H9 (cell line): ENCODE data around the gene TMEM132C. TPM values are rescaled to one million over a fixed set of nuclear protein-coding genes. Genes with fewer than 3 reads are reported as not detected.

Experiments used
- DNase-seq: peaks from one replicate; pipeline ENCODE4 v3.0.0-alpha.2; 2017
- H2AFZ ChIP-seq: one replicate; pipeline ENCODE4 v1.6.1; 2013; ENCODE audit warnings: mild to moderate bottlenecking, low read length, control low read depth, moderate library complexity
- H2AK5ac ChIP-seq: 2 replicates; pipeline ENCODE4 v1.6.1; 2013; ENCODE audit warnings: low read length, control low read depth, mixed read lengths; ENCODE audit not compliant: insufficient read length
- H2BK120ac ChIP-seq: one replicate; pipeline ENCODE4 v1.6.1; 2013; ENCODE audit warnings: low read depth, mild to moderate bottlenecking, low read length, control low read depth, inconsistent platforms; ENCODE audit not compliant: poor library complexity, severe bottlenecking
- H2BK12ac ChIP-seq: 2 replicates; pipeline ENCODE4 v1.6.1; 2013; ENCODE audit warnings: low read length, control low read depth, mixed read lengths, low read depth; ENCODE audit not compliant: insufficient read length
- H2BK15ac ChIP-seq: 2 replicates; pipeline ENCODE4 v1.6.1; 2013; ENCODE audit warnings: low read depth, low read length, control low read depth
- H2BK20ac ChIP-seq: one replicate; pipeline ENCODE4 v1.6.1; 2013; ENCODE audit warnings: low read depth, mild to moderate bottlenecking, low read length, control low read depth, inconsistent platforms; ENCODE audit not compliant: poor library complexity, severe bottlenecking
- H2BK5ac ChIP-seq: 2 replicates; pipeline ENCODE4 v1.6.1; 2013; ENCODE audit warnings: low read length, control low read depth, mixed read lengths; ENCODE audit not compliant: insufficient read length
- H3K14ac ChIP-seq: 2 replicates; pipeline ENCODE4 v1.6.1; 2013; ENCODE audit warnings: low read length, control low read depth; ENCODE audit not compliant: insufficient read depth
- H3K18ac ChIP-seq: 2 replicates; pipeline ENCODE4 v1.6.1; 2013; ENCODE audit warnings: low read depth, mild to moderate bottlenecking, mixed read lengths, low read length, control low read depth; ENCODE audit not compliant: insufficient read length
- H3K23ac ChIP-seq: 2 replicates; pipeline ENCODE4 v1.6.1; 2013; ENCODE audit warnings: low read length, control low read depth, mixed read lengths, low read depth; ENCODE audit not compliant: insufficient read length
- H3K23me2 ChIP-seq: 2 replicates; pipeline ENCODE4 v1.6.1; 2013; ENCODE audit warnings: low read depth, mild to moderate bottlenecking, mixed read lengths, low read length, control low read depth; ENCODE audit not compliant: insufficient read length, poor library complexity, severe bottlenecking
- H3K27ac ChIP-seq: 2 replicates; pipeline ENCODE4 v1.5.1; 2013; ENCODE audit warnings: low read length, control low read depth, mixed read lengths, low read depth; ENCODE audit not compliant: insufficient read length
- H3K27me3 ChIP-seq: 2 replicates; pipeline ENCODE4 v1.6.1; 2013; ENCODE audit warnings: low read length, control low read depth, inconsistent platforms; ENCODE audit not compliant: insufficient read depth
- H3K4ac ChIP-seq: 2 replicates; pipeline ENCODE4 v1.6.1; 2013; ENCODE audit warnings: low read depth, mild to moderate bottlenecking, control low read depth, inconsistent platforms, low read length, moderate library complexity
- H3K4me1 ChIP-seq: 2 replicates; pipeline ENCODE4 v1.6.1; 2013; ENCODE audit warnings: low read length, control low read depth, inconsistent platforms; ENCODE audit not compliant: insufficient read depth
- H3K4me2 ChIP-seq: 2 replicates; pipeline ENCODE4 v1.6.1; 2013; ENCODE audit warnings: low read length, control low read depth, mixed read lengths; ENCODE audit not compliant: insufficient read length, insufficient read depth
- H3K56ac ChIP-seq: 2 replicates; pipeline ENCODE4 v1.6.1; 2013; ENCODE audit warnings: low read depth, mild to moderate bottlenecking, mixed read lengths, low read length, control low read depth; ENCODE audit not compliant: insufficient read length
- H3K79me1 ChIP-seq: 2 replicates; pipeline ENCODE4 v1.6.1; 2013; ENCODE audit warnings: low read depth, mild to moderate bottlenecking, moderate library complexity, low read length, control low read depth, inconsistent platforms; ENCODE audit not compliant: insufficient read depth, poor library complexity, severe bottlenecking
- H3K79me2 ChIP-seq: 2 replicates; pipeline ENCODE4 v1.6.1; 2013; ENCODE audit warnings: low read length, control low read depth, inconsistent platforms; ENCODE audit not compliant: insufficient read depth
- H3K9ac ChIP-seq: 2 replicates; pipeline ENCODE4 v1.6.1; 2013; ENCODE audit warnings: low read length, control low read depth, mixed read lengths; ENCODE audit not compliant: insufficient read length; ENCODE audit errors: extremely low read depth
- H3K9me3 ChIP-seq: one replicate; pipeline ENCODE4 v1.6.1; 2013; ENCODE audit warnings: low read depth, low read length, inconsistent platforms; ENCODE audit not compliant: control insufficient read depth
- H3T11ph ChIP-seq: one replicate; pipeline ENCODE4 v1.6.1; 2013; ENCODE audit warnings: mild to moderate bottlenecking, low read length, control low read depth, inconsistent platforms
- H4K20me1 ChIP-seq: one replicate; pipeline ENCODE4 v1.6.1; 2013; ENCODE audit not compliant: control insufficient read depth, insufficient read length, insufficient read depth
- H4K5ac ChIP-seq: 2 replicates; pipeline ENCODE4 v1.6.1; 2013; ENCODE audit warnings: low read depth, mild to moderate bottlenecking, mixed read lengths, low read length, control low read depth; ENCODE audit not compliant: insufficient read length
- H4K8ac ChIP-seq: replicated peaks from 2 replicates; pipeline ENCODE4 v1.6.1; 2013; ENCODE audit warnings: low read length, control low read depth, mixed read lengths, low read depth; ENCODE audit not compliant: insufficient read length
- H4K91ac ChIP-seq: 2 replicates; pipeline ENCODE4 v1.6.1; 2013; ENCODE audit warnings: low read depth, mild to moderate bottlenecking, moderate library complexity, mixed read lengths, low read length, control low read depth; ENCODE audit not compliant: insufficient read length
- H3K27ac Mint-ChIP-seq, 3 experiments: 2 replicates in 2 of 3; 3 replicates in 1 of 3; pipeline ENCODE4 v1.8.0; 2020 to 2021; ENCODE audit warnings: mixed read lengths in 3 of 3, mild to moderate bottlenecking in 1 of 3, moderate library complexity in 1 of 3
- H3K27me3 Mint-ChIP-seq: 2 replicates; pipeline ENCODE4 v1.8.0; 2021; ENCODE audit warnings: low read depth, mild to moderate bottlenecking, moderate library complexity, mixed read lengths
- H3K36me3 Mint-ChIP-seq, 3 experiments: 2 replicates in 2 of 3; 3 replicates in 1 of 3; pipeline ENCODE4 v1.8.0; 2020 to 2021; ENCODE audit warnings: low read depth in 3 of 3, mixed read lengths in 3 of 3; ENCODE audit not compliant: insufficient read depth in 1 of 3
- H3K4me1 Mint-ChIP-seq, 2 experiments: 2 replicates each; pipeline ENCODE4 v1.8.0; 2020; ENCODE audit warnings: mixed read lengths in 2 of 2
- H3K4me3 Mint-ChIP-seq, 2 experiments: 2 replicates in 1 of 2; 3 replicates in 1 of 2; pipeline ENCODE4 v1.8.0; 2020 to 2021; ENCODE audit warnings: mild to moderate bottlenecking in 2 of 2, mixed read lengths in 2 of 2, moderate library complexity in 1 of 2
- H3K9me3 Mint-ChIP-seq, 2 experiments: 2 replicates in 1 of 2; 3 replicates in 1 of 2; pipeline ENCODE4 v1.8.0; 2020; ENCODE audit warnings: mild to moderate bottlenecking in 2 of 2, mixed read lengths in 2 of 2, moderate library complexity in 1 of 2
- WGBS: extraction: QIAGEN DNeasy Blood & Tissue Kit; methylation state at CpG from one replicate; pipeline ENCODE4 v1.1.7; 2013; ENCODE audit warnings: missing lambda C conversion rate, low lambda C conversion rate, mixed read lengths; ENCODE audit not compliant: insufficient read length; ENCODE audit errors: extremely low coverage; 5-methylcytosine and 5-hydroxymethylcytosine counted together
- total RNA-seq: library from RNA; stranded (reverse); gene quantifications from 2 replicates; pipeline ENCODE4 v1.2.1, GENCODE V29; 2021
- TF ChIP-seq, protein P1 (sequence below): fragments of 200-600 bp; sonication (generic); conservative IDR thresholded peaks from 3 replicates; pipeline ENCODE4 v1.8.0; 2021; ENCODE audit warnings: antibody characterized with exemption, mild to moderate bottlenecking

The TMEM132C gene
- total RNA-seq, 1 experiment from 2014 or later, result 0.22 TPM

- Histone ChIP-seq H3K14ac (no peak overlapping the region), H2AFZ (no peak overlapping the region), H2BK15ac (no peak overlapping the region), H3K23me2 (no peaks in the 10 kb centered on the region), H3K23ac (no peak overlapping the region), H2BK120ac (no peak overlapping the region), H3K9ac (no peak overlapping the region), H3K79me2 (no peaks in the 10 kb centered on the region), H2BK12ac (no peak overlapping the region), H4K20me1 (no peaks in the 10 kb centered on the region), H3K56ac (no peak overlapping the region), H3K9me3 (no peaks in the 10 kb centered on the region), H3K4me1 (no peaks in the 10 kb centered on the region), H2BK20ac (no peak overlapping the region), H2AK5ac (no peak overlapping the region), H4K5ac (no peak overlapping the region), H3K4ac (no peak overlapping the region), H3K27me3 (no peaks in the 10 kb centered on the region; the same call in 1 of the 2 replicates), H2BK5ac (no peak overlapping the region), H3K79me1 (no peaks in the 10 kb centered on the region), H4K8ac (no peak overlapping the region), H4K91ac (no peak overlapping the region), H3K18ac (no peak overlapping the region), H3K4me2 (no peak overlapping the region), H3K27ac (no peak overlapping the region), H3T11ph (no peak overlapping the region)
- TF ChIP-seq, protein P1, sequence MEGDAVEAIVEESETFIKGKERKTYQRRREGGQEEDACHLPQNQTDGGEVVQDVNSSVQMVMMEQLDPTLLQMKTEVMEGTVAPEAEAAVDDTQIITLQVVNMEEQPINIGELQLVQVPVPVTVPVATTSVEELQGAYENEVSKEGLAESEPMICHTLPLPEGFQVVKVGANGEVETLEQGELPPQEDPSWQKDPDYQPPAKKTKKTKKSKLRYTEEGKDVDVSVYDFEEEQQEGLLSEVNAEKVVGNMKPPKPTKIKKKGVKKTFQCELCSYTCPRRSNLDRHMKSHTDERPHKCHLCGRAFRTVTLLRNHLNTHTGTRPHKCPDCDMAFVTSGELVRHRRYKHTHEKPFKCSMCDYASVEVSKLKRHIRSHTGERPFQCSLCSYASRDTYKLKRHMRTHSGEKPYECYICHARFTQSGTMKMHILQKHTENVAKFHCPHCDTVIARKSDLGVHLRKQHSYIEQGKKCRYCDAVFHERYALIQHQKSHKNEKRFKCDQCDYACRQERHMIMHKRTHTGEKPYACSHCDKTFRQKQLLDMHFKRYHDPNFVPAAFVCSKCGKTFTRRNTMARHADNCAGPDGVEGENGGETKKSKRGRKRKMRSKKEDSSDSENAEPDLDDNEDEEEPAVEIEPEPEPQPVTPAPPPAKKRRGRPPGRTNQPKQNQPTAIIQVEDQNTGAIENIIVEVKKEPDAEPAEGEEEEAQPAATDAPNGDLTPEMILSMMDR, result no peak
- Mint-ChIP-seq H3K36me3 (peaks cover 0 to 2% (median 0%) of the 10 kb centered on the region in 3 experiments; a peak in 1 of 7 replicates), H3K27ac (no peak overlapping the region; a peak in 1 of 7 replicates), H3K9me3 (no peaks in the 10 kb centered on the region; a peak in 1 of 5 replicates), H3K4me3 (no peak overlapping the region), H3K27me3 (peaks cover 8% of the 10 kb centered on the region), H3K4me1 (peaks cover 0 to 2% of the 10 kb centered on the region in 2 experiments; a peak in 2 of 4 replicates)
- DNase-seq, result no peak
- no CpG with 5 or more reads among the region's 5 CpGs for WGBS
These were observed 442.7 kb downstream of the TMEM132C start for GRCh38 chr12:128709660-128710059.
